Bronchial epithelial cell (primary cell): ENCODE measurements around the gene OR2T10. TPM values are rescaled to one million over a fixed set of nuclear protein-coding genes. Genes with fewer than 3 reads are reported as not detected.

ENCODE experiments used
- DNase-seq: peaks from one replicate; pipeline ENCODE4 v3.0.0-alpha.2; 2010; ENCODE audit warnings: low read depth
- FAIRE-seq: peaks from 2 replicates; lab custom pipeline; 2011; peaks lifted over from hg19 to GRCh38; lab: Jason Lieb, UNC
- H3K27me3 ChIP-seq: 2 replicates; pipeline ENCODE4 v1.5.1; 2011; ENCODE audit warnings: low read length; ENCODE audit not compliant: control insufficient read depth, insufficient read depth
- H3K36me3 ChIP-seq: 2 replicates; pipeline ENCODE4 v1.5.1; 2011; ENCODE audit warnings: low read length; ENCODE audit not compliant: control insufficient read depth, insufficient read depth
- H3K4me3 ChIP-seq: 2 replicates; pipeline ENCODE4 v1.5.1; 2011; ENCODE audit warnings: mild to moderate bottlenecking, low read depth, low read length, control low read depth
- CTCF ChIP-seq: IDR thresholded peaks from 2 replicates; pipeline ENCODE4 v1.5.1; 2011; ENCODE audit warnings: mild to moderate bottlenecking, moderate library complexity, low read length, control low read depth, inconsistent platforms; ENCODE audit not compliant: insufficient read depth, severe bottlenecking
- total RNA-seq: library from RNA; depleted of rRNA; stranded (reverse); fragments of >200 nt; gene quantifications from 2 replicates; pipeline ENCODE4 v1.2.1, GENCODE V29; 2014

Gene OR2T10
- total RNA-seq, 1 donor from 2014 or later, result not detected

GRCh38 chr1:248621770-248622169 is 24.3 kb upstream of the OR2T10 start:
- no peaks in the 10 kb centered on the region for H3K27me3 ChIP-seq
- H3K4me3 ChIP-seq, result no peak overlapping the region
- no peak for TF ChIP-seq CTCF
- no peak for FAIRE-seq
- H3K36me3 ChIP-seq, result no peaks in the 10 kb centered on the region
- no peak for DNase-seq

- no peaks in the 10 kb centered on the region for H3K27me3 ChIP-seq
- no peak overlapping the region for H3K4me3 ChIP-seq
- no peak for FAIRE-seq
- TF ChIP-seq CTCF, result peak; percentile 44
- peak; percentile 37 for DNase-seq
- no peaks in the 10 kb centered on the region for H3K36me3 ChIP-seq
Measured at GRCh38 chr1:248618878-248619277, 21.4 kb upstream of the OR2T10 start.

- no peaks in the 10 kb centered on the region for H3K36me3 ChIP-seq
- DNase-seq, result no peak
- FAIRE-seq, result no peak
- H3K4me3 ChIP-seq, result no peak overlapping the region
- H3K27me3 ChIP-seq, result no peaks in the 10 kb centered on the region
- no peak for TF ChIP-seq CTCF
Measured at GRCh38 chr1:248618119-248618518, 20.6 kb upstream of the OR2T10 start.

- FAIRE-seq, result no peak
- no peaks in the 10 kb centered on the region for H3K36me3 ChIP-seq
- TF ChIP-seq CTCF, result no peak
Measured at GRCh38 chr1:248613742-248614141, 16.2 kb upstream of the OR2T10 start.

GRCh38 chr1:248611883-248612414 is 14.4 kb upstream of the OR2T10 start:
- no peak for TF ChIP-seq CTCF
- no peaks in the 10 kb centered on the region for H3K27me3 ChIP-seq
- FAIRE-seq (peak; percentile 7), DNase-seq (no peak)
- H3K36me3 ChIP-seq, result no peaks in the 10 kb centered on the region
- no peak overlapping the region for H3K4me3 ChIP-seq

More at GRCh38 chr1:248613742-248614141, 16.2 kb upstream of the OR2T10 start:
- DNase-seq, result no peak
- no peaks in the 10 kb centered on the region for H3K27me3 ChIP-seq
- H3K4me3 ChIP-seq, result no peak overlapping the region

- Histone ChIP-seq H3K27me3 (no peaks in the 10 kb centered on the region), H3K4me3 (no peak overlapping the region), H3K36me3 (no peaks in the 10 kb centered on the region)
- no peak for TF ChIP-seq CTCF
- DNase-seq, result no peak
- no peak for FAIRE-seq
Measured at GRCh38 chr1:248610301-248610700, 12.8 kb upstream of the OR2T10 start.
